Measurements from ENCODE around the gene KIAA0040. TPM values are rescaled to one million over a fixed set of nuclear protein-coding genes. Genes with fewer than 3 reads are reported as not detected.

Gene KIAA0040
- total RNA-seq, 1 donor from 2014 or later = 2.4 TPM

DNA sequence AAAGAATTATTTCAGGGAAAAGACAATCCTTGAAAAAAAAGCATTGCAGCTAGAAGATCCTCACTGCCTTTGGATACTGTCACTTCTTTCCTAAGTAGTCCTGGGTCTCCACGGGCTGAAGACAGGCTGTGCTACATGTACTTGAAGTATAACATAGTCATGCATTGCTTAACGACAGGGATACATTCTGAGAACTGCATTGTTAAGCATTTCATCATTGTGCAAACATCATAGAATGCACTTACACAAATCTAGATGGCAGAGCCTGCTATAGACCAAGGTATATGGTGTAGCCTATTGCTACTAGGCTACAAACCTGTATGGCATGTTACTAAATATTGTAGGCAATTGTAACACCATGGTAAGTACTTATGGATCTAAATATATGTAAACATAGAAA is 54.0 kb downstream of the KIAA0040 start:
- H3K4me1 Mint-ChIP-seq (ENCODE audit: low read depth) = no peaks in the 10 kb centered on the region
- DNase-seq (ENCODE audit: low spot score, unreplicated experiment) = no peak
- no peaks in the 10 kb centered on the region for H3K9me3 Mint-ChIP-seq (ENCODE audit: low read depth)
- no peak for TF ChIP-seq CTCF (IDR thresholded peaks at IDR 0.05; ENCODE audit: unreplicated experiment)
- H3K27me3 Mint-ChIP-seq = peaks cover 9% of the 10 kb centered on the region
- no peaks in the 10 kb centered on the region for H3K36me3 Mint-ChIP-seq (ENCODE audit: insufficient read depth)
- H3K4me3 Mint-ChIP-seq (ENCODE audit: low read depth) = no peak overlapping the region
- no peak overlapping the region for H3K27ac Mint-ChIP-seq

DNA sequence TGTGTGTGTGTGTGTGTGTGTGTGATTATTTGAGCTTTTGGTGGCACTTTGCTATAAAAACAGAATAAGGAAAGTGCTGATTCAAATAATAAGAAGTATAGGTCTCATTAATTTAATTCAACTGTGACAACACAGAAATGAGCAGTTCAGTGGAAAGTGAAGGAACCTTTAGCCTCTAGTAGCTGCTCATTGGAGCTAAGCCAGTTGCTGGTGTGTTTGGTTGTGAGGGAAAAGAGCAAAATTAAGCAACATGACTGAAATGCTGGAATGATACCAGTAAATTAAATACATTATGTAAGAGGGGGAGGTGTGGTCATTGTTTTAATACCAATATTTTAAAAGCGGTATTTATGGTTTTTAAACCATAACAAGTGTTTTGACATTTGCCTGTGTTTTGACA is 55.2 kb downstream of the KIAA0040 start:
- Mint-ChIP-seq H3K4me1 (ENCODE audit: low read depth) (no peaks in the 10 kb centered on the region), H3K27me3 (peaks cover 9% of the 10 kb centered on the region), H3K36me3 (ENCODE audit: insufficient read depth) (no peaks in the 10 kb centered on the region), H3K27ac (no peak overlapping the region), H3K4me3 (ENCODE audit: low read depth) (no peak overlapping the region), H3K9me3 (ENCODE audit: low read depth) (no peaks in the 10 kb centered on the region)
- no peak for DNase-seq (ENCODE audit: low spot score, unreplicated experiment)
- TF ChIP-seq CTCF (IDR thresholded peaks at IDR 0.05; ENCODE audit: unreplicated experiment) = no peak

DNA sequence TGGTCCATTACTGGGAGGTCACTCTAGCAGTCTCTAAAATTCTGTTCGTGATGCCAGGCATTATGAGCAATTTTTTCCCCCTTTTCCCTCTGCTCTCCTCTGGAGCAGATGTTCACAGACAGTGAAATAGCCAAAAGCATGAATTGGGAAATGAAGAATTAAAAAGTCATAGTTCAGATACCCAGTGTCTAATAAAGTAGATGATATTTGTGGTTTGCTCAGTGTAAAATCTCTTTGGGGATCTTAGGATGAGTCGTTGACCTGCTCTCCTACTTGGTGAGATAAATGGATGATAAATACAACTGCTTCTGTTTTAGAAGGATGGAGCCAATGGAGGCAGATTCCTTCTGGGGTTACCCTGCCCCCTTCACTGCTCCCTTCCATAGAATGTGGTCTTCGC is 56.3 kb downstream of the KIAA0040 start:
- no peaks in the 10 kb centered on the region for H3K36me3 Mint-ChIP-seq (ENCODE audit: insufficient read depth)
- H3K27ac Mint-ChIP-seq = no peak overlapping the region
- TF ChIP-seq CTCF (IDR thresholded peaks at IDR 0.05; ENCODE audit: unreplicated experiment) = no peak
- H3K9me3 Mint-ChIP-seq (ENCODE audit: low read depth) = no peaks in the 10 kb centered on the region
- no peak overlapping the region for H3K4me3 Mint-ChIP-seq (ENCODE audit: low read depth)
- H3K4me1 Mint-ChIP-seq (ENCODE audit: low read depth) = no peaks in the 10 kb centered on the region
- peaks cover 4% of the 10 kb centered on the region for H3K27me3 Mint-ChIP-seq
- no peak for DNase-seq (ENCODE audit: low spot score, unreplicated experiment)

DNA sequence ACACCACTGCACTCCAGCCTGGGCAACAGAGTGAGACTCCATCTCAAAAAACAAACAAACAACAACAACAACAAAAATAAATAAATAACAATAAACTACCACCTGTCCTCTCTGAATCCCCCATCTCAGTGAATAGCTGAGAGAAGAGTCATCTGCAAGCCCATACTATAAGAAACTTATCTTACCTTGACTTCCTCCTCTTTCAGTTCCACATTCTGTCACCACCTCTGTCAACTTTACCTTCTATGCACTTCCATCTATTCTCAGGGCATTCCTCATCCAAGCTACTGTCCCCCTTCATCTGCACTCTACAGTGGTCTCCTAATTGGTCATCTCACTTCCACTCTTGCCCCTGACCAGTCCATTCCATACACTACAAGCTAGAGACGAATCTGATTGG is 58.1 kb downstream of the KIAA0040 start:
- H3K27ac Mint-ChIP-seq = no peak overlapping the region
- H3K27me3 Mint-ChIP-seq = peaks cover 4% of the 10 kb centered on the region
- DNase-seq (ENCODE audit: low spot score, unreplicated experiment) = no peak
- H3K9me3 Mint-ChIP-seq (ENCODE audit: low read depth) = no peaks in the 10 kb centered on the region
- peaks cover 2% of the 10 kb centered on the region for H3K4me1 Mint-ChIP-seq (ENCODE audit: low read depth)
- no peaks in the 10 kb centered on the region for H3K36me3 Mint-ChIP-seq (ENCODE audit: insufficient read depth)
- no peak for TF ChIP-seq CTCF (IDR thresholded peaks at IDR 0.05; ENCODE audit: unreplicated experiment)
- H3K4me3 Mint-ChIP-seq (ENCODE audit: low read depth) = no peak overlapping the region

DNA sequence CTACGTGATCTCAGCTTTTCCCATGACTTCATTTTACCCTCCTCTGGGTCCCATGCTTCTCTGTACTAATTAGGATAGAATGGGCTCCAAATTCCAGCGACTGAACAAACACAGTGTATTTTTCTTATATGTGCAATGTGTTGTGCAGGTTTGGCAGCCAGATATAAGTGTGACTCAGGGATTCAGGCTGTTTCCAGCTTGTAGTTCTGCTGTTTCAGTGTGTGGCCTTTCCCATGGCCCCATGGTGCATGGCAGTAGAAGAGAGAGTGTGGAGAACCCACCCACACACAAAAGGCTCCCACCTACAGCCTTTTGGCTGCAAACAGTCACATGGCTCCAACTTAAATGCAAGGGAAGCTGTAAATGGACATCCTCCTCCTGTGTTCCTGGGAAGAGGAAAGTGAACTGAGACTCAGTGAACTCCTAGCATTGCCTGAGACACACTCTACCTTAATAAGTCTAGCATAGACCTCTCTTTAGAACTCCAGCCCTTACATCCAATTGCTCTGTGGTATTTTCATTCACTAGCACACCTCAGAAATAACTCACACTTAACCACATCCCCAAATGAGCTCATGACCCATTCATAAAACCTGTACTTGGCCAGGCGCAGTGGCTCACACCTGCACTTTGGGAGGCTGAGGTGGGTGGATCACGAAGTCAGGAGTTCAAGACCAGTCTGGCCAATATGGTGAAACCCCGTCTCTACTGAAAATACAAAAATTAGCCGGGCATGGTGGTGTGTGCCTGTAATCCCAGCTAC is 58.7 kb downstream of the KIAA0040 start:
- Mint-ChIP-seq H3K36me3 (ENCODE audit: insufficient read depth) (no peaks in the 10 kb centered on the region), H3K4me3 (ENCODE audit: low read depth) (no peak overlapping the region), H3K27me3 (peaks cover 4% of the 10 kb centered on the region), H3K4me1 (ENCODE audit: low read depth) (peaks cover 2% of the 10 kb centered on the region), H3K27ac (no peak overlapping the region), H3K9me3 (ENCODE audit: low read depth) (no peaks in the 10 kb centered on the region)
- no peak for TF ChIP-seq CTCF (IDR thresholded peaks at IDR 0.05; ENCODE audit: unreplicated experiment)
- DNase-seq (ENCODE audit: low spot score, unreplicated experiment) = no peak

Measured in progenitor cell of endocrine pancreas (in vitro differentiated cells).